GM12873 (cell line): Measurements from ENCODE around the gene TMEM59.

Experiments
- TF ChIP-seq, protein P1 (sequence below): IDR thresholded peaks from 2 replicates; pipeline ENCODE4 v1.5.1; 2012; ENCODE audit warnings: low read depth, mild to moderate bottlenecking, moderate library complexity, low read length, control low read depth; ENCODE audit not compliant: insufficient read depth; ENCODE audit errors: missing control alignments

Gene TMEM59

DNA sequence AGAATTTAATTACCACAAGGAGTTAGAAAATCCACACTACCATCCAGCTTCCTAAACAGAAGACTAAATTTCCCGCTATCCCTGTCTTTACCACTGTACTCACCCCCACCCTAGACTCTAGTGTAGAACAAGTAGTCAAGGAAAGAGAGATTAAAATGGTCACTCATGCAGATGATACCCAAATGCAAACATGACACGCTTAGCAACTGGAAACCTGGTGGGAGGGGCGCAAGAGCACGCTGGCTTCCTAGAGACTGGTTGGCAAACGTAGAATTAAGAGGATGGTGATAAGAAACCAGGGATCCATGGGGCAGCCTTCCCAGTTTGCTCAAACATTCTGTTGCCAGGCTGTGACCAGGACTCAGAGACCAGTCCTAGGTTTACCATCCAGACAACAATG, 25.2 kb downstream of the TMEM59 start:
- TF ChIP-seq, protein P1, sequence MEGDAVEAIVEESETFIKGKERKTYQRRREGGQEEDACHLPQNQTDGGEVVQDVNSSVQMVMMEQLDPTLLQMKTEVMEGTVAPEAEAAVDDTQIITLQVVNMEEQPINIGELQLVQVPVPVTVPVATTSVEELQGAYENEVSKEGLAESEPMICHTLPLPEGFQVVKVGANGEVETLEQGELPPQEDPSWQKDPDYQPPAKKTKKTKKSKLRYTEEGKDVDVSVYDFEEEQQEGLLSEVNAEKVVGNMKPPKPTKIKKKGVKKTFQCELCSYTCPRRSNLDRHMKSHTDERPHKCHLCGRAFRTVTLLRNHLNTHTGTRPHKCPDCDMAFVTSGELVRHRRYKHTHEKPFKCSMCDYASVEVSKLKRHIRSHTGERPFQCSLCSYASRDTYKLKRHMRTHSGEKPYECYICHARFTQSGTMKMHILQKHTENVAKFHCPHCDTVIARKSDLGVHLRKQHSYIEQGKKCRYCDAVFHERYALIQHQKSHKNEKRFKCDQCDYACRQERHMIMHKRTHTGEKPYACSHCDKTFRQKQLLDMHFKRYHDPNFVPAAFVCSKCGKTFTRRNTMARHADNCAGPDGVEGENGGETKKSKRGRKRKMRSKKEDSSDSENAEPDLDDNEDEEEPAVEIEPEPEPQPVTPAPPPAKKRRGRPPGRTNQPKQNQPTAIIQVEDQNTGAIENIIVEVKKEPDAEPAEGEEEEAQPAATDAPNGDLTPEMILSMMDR, result no peak

DNA sequence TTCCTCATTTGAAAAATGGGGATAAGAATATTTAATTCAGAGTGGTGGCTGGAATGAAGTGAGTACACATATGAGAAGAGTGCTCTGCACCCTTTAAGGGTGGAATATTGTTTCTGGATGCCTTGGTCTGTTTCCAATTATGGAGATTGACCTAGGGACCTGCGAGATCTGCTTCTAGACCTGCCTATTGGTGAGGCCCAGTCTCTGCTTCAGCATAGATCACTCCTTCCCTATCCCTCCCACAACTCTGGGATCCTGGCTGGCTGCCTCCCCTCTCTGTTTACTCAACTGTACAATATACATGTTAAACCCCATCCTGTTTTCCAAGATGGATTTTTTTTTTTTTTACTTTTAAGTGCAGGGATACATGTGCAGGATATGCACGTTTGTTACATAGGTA, 28.6 kb downstream of the TMEM59 start:
- TF ChIP-seq, protein P1, result no peak

DNA sequence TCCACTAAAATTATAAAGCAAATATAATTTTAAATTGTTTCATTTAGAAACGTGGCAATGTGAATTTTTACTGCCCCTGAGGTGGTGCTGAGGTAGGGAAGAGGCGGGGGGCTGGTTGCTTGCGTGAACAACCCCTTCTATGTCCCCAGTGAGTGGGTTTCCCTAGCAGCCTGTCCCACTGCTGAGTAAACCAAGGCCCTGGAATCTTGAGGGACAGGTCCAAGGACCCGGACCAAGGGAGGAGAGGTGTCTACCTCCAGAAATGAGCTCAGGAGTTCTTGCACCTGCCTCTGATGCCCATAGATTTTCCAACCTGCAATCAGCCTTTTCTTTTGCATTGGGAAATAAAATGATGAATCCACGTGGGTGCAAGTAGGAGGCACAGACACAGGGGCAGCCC, 34.4 kb downstream of the TMEM59 start:
- TF ChIP-seq, protein P1, result no peak

DNA sequence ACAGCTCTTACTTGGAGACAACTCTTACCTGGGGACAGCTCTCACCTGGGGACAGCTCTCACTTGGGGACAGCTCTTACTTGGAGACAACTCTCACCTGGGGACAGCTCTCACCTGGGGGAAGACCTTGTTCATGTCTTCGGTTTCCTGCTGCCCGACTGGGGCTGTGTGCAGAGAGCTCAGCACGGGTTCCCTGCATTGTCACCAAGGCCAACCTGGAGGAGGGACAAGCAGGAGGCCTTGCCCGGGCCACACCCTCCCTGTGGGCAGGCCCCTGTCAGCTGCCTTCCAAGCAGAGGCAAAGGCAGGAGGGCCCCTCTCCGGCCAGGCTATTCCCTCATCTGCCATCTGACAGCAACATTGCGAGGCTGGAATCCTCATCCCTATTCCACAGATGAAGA, 35.0 kb downstream of the TMEM59 start, which contains the start of gene LDLRAD1:
TSS of gene LDLRAD1 (minus strand) at position 208 of the 400 bp plus-strand sequence. CDS start at position 134, 74 bp downstream.
- TF ChIP-seq, protein P1, result no peak

DNA sequence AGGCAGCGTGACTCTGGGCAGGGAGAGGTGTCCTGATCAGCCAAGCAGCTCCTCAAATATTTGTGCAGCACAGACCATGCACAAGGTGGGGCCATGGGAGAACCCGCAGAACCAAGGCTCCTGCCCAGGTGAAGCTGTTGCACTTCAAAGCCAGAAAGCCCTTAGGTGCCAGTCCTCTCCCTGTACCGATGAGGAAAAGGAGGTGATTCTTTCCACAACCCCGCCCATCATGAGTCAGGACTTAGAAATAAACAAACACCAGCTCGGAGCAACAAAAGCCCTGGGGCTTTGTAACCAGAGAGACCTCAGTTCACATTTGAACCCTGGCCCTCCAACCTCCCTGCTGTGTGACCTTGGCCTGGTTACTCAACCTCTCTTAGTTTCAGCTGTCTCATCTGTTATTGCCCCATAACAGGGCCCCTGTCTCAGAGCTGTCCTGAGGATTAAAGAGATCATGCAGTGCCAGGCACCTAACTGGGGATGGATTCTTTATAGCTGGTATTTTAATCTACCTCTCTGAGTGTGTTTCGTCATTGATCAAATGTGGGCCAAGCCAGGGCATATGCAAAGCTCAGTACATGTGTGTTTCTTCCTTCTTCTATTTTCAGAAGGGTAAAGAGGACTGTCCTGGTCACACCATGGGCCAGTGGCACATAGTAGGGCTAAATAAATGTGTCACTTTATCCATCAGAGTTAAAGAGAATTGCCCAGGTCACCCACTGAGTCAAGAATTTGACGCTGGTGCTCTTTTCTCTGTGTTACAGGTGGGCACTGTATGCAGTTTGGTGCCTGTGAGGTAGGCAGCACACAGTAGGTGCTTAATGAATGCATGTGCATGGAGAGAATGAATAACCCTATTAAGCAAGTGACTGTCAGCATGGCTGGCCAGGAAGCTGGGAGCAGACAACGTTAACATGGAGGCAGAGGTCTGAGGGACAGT, 36.4 kb downstream of the TMEM59 start:
- TF ChIP-seq, protein P1, result no peak

DNA sequence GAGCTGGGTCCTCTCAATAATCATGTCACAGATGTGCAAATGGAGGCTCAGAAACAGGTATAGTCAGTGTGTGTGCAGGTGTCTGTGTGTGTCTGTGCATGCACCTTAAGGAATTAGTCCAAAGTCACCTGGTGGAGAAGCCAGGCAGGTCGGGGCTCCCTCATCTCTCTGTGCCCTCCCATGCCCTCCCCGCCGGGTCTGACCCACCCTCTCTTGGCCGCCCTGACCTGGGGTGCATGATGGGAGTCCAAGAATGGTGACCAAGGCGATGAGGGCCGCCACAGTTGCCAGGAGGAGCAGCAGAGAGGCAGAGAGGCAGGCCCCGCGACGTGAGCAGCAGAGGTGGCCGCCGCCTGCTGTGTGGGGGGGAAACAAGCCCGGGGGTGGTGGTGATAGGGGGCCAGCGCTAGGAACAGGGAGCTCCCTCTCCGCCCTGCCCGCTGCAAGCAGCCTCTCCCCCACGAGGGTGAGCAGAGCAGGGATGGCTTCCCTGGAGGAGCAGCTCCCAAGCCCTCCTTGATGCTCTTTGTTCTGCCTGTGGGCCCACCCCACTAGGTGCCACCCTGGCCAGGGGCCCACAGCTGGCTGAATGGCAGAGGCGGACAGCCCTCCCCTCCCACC, 38.9 kb downstream of the TMEM59 start:
- TF ChIP-seq, protein P1, result no peak

DNA sequence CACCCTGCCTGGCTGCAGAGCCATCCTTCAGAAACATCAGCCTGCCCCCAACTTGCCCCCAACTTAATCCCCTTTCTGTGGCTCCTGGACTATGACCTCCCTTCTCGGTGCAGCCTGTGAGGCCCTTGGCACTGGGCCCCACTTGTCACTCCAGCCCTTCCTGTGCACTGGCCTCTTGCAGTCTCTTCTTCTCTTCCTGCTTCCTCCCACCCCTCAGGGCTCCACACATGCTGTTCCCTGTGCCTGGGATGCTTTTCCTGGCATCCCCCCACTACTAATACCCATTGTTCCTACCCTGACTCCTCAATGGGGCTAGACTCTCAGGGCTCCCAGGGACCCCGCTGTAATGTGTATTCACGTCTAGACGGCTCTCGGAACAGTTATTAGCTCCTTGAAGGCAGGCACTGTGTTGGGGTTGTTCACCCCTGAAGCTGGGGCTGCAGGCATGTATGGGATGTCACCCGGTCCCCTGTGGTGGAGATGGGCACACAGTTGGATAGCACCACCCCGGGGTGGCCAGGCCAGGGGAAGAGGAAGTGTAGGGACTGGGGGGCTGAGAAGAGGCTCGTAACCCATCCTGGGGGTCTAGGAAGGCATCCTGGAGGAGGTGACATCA, 39.5 kb downstream of the TMEM59 start:
- TF ChIP-seq, protein P1, result no peak
